ENCODE measurements around the gene RNF111.

DNA sequence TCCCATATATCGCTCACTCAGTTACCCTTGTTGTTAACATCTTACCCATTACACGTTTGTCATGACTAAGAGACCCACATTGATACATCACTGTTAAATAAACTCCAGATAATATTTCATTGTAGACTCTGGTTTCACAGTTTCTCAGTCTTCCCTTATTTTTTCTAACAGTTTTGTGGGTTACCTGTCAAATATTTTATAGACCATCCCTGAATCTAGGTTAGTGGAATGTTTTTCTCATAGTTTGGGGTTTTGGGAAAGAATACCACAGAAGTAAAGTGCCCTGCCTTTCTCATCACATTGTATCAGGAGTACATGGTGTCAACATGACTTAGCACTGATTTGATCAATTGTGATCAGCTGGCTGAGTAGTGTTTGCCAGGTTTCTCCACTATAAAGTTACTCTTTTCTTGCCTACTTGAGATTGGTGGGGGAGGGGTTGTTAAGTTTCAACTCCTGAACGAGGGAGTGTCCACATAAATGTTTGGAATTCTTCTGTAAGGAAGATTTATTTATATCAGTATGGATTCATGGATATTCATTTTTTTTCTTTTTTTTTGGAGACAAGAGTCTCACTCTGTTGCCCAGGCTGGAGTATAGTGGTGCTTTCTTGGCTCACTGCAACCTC lies 25.9 kb downstream of the RNF111 start:
- TF ChIP-seq, protein P1, sequence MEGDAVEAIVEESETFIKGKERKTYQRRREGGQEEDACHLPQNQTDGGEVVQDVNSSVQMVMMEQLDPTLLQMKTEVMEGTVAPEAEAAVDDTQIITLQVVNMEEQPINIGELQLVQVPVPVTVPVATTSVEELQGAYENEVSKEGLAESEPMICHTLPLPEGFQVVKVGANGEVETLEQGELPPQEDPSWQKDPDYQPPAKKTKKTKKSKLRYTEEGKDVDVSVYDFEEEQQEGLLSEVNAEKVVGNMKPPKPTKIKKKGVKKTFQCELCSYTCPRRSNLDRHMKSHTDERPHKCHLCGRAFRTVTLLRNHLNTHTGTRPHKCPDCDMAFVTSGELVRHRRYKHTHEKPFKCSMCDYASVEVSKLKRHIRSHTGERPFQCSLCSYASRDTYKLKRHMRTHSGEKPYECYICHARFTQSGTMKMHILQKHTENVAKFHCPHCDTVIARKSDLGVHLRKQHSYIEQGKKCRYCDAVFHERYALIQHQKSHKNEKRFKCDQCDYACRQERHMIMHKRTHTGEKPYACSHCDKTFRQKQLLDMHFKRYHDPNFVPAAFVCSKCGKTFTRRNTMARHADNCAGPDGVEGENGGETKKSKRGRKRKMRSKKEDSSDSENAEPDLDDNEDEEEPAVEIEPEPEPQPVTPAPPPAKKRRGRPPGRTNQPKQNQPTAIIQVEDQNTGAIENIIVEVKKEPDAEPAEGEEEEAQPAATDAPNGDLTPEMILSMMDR (IDR thresholded peaks at IDR 0.05), result no peak
- TF ChIP-seq POLR2A (IDR thresholded peaks at IDR 0.05), result no peak
